OCI-M2 (cell line): Measurements from ENCODE around the gene TPRA1.

Source experiments
- DNase-seq: peaks from one replicate; lab custom pipeline; 2025; ENCODE audit not compliant: unreplicated experiment; lab: John Stamatoyannopoulos, UW

TPRA1 gene

GRCh38 chr3:127590593-127591465 is at the start of gene TPRA1:
Gene TPRA1 (minus strand): TSS chr3:127590733. CDS start chr3:127580146, 10,587 bp downstream.
- DNase-seq, result peak; percentile 70

- DNase-seq, result no peak
Measured at GRCh38 chr3:127640042-127640355, 49.5 kb upstream of the TPRA1 start.

- DNase-seq, result no peak
Measured at GRCh38 chr3:127639173-127640041, 48.9 kb upstream of the TPRA1 start.

- no peak for DNase-seq
Measured at GRCh38 chr3:127637971-127638370, 47.4 kb upstream of the TPRA1 start.

- no peak for DNase-seq
Measured at GRCh38 chr3:127637546-127637945, 47.0 kb upstream of the TPRA1 start.

GRCh38 chr3:127634653-127635052 is 44.1 kb upstream of the TPRA1 start:
- DNase-seq, result no peak

- no peak for DNase-seq
Measured at GRCh38 chr3:127632035-127632820, 41.7 kb upstream of the TPRA1 start.

- no peak for DNase-seq
Measured at GRCh38 chr3:127630811-127631714, 40.5 kb upstream of the TPRA1 start.

GRCh38 chr3:127629467-127630403 is 39.2 kb upstream of the TPRA1 start:
- no peak for DNase-seq

- DNase-seq, result no peak
Measured at GRCh38 chr3:127628788-127629466, 38.4 kb upstream of the TPRA1 start, which contains the start of gene PODXL2. Gene PODXL2 (plus strand): TSS chr3:127629185. CDS start chr3:127629220, 35 bp downstream.

- DNase-seq, result no peak
Measured at GRCh38 chr3:127628426-127628787, 37.9 kb upstream of the TPRA1 start.

- no peak for DNase-seq
Measured at GRCh38 chr3:127625821-127626220, 35.3 kb upstream of the TPRA1 start.

- no peak for DNase-seq
Measured at GRCh38 chr3:127624063-127624462, 33.5 kb upstream of the TPRA1 start.

GRCh38 chr3:127622772-127623576 is 32.4 kb upstream of the TPRA1 start:
- no peak for DNase-seq

- DNase-seq, result no peak
Measured at GRCh38 chr3:127622031-127622430, 31.5 kb upstream of the TPRA1 start.

GRCh38 chr3:127620637-127621375 is 30.3 kb upstream of the TPRA1 start:
- DNase-seq, result no peak

- DNase-seq, result no peak
Measured at GRCh38 chr3:127618891-127619290, 28.4 kb upstream of the TPRA1 start.
